22Rv1 (cell line): ENCODE data around the gene RFPL4A.
"Not testable (repeated sequence)": the region's sequence is repeated elsewhere in the genome, so short reads cannot be mapped to it uniquely, and the experiment has no call there.

Source experiments
- H3K27ac ChIP-seq: fragments of 450-650 bp; 2 replicates; pipeline ENCODE4 v1.5.1; 2017
- ZFX ChIP-seq: fragments of 450-650 bp; IDR thresholded peaks from 2 replicates; pipeline ENCODE4 v1.6.1; 2017; ENCODE audit warnings: antibody characterized with exemption, borderline replicate concordance
- TF ChIP-seq, protein P1 (sequence below): fragments of 450-650 bp; IDR thresholded peaks from 2 replicates; pipeline ENCODE4 v1.5.1; 2017; ENCODE audit warnings: mild to moderate bottlenecking

RFPL4A gene

DNA sequence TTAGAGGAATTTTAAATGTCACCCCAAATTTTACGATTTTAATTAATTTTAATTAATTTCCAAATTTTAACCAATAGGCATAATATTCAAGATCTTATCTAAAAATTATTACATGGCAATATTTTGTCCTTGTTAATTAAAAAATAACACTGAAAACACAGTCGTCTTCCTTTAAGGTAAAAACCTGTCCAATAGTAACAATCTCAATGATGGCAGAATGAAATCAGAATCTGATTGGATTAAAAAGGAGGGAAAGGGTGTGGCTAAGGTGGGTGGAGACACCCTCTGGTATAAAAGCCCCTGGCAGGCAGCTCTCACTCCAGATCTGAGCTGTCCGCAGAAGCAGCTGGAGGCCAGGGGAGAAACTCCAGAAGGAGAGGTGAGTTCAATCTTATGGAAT, at the start of gene RFPL4A:
Gene RFPL4A (plus strand): TSS at position 301 of the 400 bp plus-strand sequence. CDS start 2,704 bp downstream, outside the sequence.
- H3K27ac ChIP-seq = not testable (repeated sequence)

DNA sequence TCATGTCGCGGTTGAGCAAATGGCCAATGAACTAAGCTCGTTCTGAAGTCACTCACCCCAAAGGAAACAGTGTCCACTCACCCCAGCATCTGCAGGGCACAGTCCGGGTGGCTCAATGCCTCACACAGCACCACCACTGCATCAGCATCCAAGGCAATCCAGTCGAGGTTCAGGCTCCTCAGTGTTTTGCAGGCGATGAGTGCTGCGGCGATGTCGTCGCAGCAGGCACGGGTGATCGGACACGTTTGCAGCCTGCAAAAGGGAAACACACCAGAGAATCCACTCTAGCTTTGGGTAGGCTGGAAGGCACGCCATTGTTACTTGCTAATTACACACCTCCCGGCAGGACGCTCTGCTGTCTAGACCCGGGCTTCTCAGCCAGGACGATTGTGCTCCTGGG, 47.2 kb upstream of the RFPL4A start:
- TF ChIP-seq, protein P1, sequence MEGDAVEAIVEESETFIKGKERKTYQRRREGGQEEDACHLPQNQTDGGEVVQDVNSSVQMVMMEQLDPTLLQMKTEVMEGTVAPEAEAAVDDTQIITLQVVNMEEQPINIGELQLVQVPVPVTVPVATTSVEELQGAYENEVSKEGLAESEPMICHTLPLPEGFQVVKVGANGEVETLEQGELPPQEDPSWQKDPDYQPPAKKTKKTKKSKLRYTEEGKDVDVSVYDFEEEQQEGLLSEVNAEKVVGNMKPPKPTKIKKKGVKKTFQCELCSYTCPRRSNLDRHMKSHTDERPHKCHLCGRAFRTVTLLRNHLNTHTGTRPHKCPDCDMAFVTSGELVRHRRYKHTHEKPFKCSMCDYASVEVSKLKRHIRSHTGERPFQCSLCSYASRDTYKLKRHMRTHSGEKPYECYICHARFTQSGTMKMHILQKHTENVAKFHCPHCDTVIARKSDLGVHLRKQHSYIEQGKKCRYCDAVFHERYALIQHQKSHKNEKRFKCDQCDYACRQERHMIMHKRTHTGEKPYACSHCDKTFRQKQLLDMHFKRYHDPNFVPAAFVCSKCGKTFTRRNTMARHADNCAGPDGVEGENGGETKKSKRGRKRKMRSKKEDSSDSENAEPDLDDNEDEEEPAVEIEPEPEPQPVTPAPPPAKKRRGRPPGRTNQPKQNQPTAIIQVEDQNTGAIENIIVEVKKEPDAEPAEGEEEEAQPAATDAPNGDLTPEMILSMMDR = no peak
- TF ChIP-seq ZFX = no peak

DNA sequence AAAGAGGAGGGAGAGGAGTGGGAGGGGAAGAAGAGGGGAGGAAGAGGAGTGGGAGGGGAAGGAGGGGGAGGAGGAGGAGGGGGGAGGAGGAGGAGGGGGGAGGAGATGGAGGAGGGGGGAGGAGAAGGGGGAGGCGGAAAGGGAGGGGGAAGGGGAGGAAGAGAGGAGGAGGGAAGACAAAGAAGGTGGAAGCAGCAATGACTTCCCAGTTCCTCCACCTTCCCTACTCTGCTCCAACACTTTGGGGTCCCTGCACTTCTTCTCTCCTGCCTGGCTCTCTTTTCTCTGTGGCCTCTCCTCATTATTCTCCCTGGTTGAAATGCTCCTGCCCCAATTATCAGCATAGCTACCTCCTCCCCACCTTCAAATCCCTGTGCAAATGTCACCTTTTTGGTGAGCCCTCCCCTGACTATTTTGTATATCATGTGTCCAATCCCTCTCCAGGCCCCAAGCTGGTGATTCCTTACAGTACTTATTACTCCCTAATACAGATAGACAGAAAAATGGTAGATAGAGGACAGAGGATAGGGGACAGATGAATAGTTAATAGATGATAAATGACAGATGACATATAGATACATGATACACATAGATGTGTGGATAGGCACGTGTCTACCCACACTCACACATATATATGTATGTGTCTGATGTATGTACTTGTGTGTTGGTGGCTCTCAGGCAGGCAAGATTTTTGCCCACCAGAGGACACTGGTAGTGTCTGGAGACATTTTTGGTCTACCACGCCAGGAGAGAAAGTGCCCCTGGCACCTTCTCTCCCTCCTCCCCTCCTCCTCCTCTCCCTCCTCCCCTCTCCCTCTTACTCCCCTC, 45.9 kb upstream of the RFPL4A start:
- no peak overlapping the region for H3K27ac ChIP-seq
- TF ChIP-seq ZFX = no peak
- TF ChIP-seq, protein P1 = no peak

More for the DNA sequence above, 47.2 kb upstream of the RFPL4A start:
- no peak overlapping the region for H3K27ac ChIP-seq

DNA sequence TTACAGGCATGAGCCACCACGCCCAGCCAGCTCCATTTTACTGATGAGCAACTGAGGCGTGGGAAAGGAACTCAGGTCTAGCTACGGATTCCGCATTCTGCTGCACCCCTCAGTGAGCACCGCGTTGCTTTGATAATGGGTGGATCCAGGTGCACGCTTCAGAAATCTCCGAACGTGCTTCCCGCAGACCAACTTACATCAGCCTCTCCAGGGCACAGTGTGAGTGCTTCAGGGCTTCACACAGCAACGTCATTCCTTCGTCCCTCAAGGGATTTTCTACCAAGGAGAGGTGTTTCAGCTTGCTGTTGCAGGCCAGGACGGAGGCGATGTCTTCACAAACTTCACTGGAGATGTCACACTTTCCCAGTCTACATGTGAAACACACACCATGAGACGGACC, 42.4 kb upstream of the RFPL4A start:
- no peak for TF ChIP-seq ZFX
- TF ChIP-seq, protein P1 = no peak
- no peak overlapping the region for H3K27ac ChIP-seq

DNA sequence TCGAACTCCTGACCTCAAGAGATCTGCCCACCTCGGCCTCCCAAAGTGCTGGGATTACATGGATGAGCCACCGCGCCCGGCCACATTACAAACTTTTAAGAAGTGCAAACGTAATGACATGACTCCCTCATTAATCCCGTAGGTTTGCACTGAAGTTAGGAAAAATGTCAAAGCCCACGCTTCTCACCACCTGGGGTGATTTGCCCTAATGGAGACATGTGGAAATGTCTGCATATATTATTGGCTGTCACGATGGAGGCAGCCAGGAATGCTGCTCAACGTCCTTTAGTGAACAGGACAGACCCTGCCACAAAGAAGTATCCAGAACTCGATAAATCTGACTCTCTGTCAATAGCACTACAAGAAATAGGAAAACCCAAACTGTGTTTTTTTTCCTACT, 41.6 kb upstream of the RFPL4A start:
- TF ChIP-seq ZFX = no peak
- TF ChIP-seq, protein P1 = no peak
- H3K27ac ChIP-seq = no peak overlapping the region

DNA sequence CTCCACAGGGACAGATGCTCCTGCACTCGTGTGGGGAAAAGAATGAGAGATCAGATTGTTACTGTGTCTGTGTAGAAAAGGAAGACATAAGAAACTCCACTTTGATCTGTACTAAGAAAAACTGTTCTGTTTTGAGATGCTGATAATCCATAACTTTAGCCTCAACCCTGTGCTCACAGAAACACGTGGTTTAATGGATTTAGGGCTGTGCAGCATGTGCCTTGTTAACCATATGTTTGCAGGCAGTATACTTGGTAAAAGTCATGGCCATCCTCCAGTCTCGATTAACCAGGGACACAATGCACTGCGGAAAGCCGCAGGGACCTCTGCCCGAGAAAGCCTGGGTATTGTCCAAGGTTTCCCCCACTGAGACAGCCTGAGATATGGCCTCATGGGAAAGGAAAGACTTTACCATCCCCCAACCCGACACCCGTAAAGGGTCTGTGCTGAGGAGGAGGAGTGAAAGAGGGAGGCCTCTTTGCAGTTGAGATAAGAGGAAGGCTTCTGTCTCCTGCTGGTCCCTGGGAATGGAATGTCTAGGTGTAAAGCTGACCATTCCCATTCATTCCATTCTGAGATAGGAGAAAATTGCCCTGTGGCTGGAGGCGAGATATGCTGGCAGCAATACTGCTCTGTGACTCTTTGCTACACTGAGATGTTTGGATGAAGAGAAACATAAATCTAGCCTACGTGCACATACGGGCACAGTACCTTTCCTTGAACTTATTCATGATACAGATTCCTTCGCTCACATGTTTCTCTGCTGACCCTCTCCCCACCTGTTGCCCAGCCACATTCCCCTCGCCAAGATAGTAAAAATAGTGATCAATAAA, 40.8 kb upstream of the RFPL4A start:
- H3K27ac ChIP-seq = not testable (repeated sequence)

DNA sequence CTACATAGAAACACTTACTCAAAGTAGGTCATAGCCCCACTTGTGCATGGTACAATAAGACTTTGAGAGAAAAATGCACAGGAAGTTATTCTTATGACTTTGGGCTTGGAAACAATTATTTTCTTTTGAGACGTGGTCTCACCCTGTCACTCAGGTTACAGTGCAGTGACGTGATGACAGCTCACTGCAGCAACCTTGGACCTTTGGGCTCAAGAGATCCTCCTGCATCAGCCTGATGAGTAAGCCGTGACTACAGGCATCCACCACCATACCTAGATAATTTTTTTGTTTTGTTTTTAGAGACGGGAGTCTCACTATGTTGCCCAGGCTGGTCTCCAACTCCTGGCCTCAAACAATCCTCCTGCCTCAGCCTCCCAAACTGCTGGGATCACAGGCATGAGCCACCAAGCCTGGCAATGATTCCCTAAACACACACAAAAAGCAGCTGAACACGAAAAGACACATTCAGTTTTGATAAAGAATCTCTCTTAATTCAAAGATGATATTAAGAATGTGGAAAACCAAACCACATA, 38.6 kb upstream of the RFPL4A start:
- H3K27ac ChIP-seq = no peak overlapping the region
- TF ChIP-seq ZFX = no peak
- TF ChIP-seq, protein P1 = no peak

DNA sequence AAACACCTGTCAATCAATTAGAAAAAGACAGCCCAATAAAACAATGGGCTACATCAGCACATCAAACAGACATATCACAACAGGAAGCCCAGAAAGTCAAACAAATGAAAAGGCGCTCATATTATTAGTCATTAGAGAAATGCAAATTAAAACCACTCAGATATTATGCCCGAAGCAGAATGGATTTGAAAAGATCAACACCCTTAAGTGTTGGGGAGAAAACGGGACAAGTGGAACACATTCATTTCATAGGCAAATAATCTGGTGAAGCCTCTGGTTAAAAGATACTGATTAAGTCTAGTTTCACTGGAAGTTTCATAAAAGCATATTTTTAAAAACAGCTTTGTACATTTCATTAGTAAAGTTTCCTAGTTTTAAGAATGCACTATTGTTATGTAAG, 38.1 kb upstream of the RFPL4A start:
- TF ChIP-seq, protein P1 = no peak
- TF ChIP-seq ZFX = no peak
- no peak overlapping the region for H3K27ac ChIP-seq
